Spleen (tissue), 11 donors: ENCODE data around the gene RFX5. TPM values are rescaled to one million over a fixed set of nuclear protein-coding genes. Genes with fewer than 3 reads are reported as not detected.
A peak's percentile ranks its signal among the peaks of the same experiment; 100 is the strongest.
"Not testable (repeated sequence)": the region's sequence is repeated elsewhere in the genome, so short reads cannot be mapped to it uniquely, and the experiment has no call there.

Source experiments
- DNase-seq: peaks from one replicate; pipeline ENCODE4 v3.0.0-alpha.2; 2020
- H3K27ac ChIP-seq, 8 donors: fragments of 200-600 bp; sonication (generic) in 7 of 8; 1 replicate in 4 of 8; 2 replicates in 4 of 8; pipeline versions ENCODE4 v1.5.0 to v1.8.0; 2016 to 2021; ENCODE audit warnings: inconsistent platforms in 4 of 8, mild to moderate bottlenecking in 4 of 8, moderate library complexity in 1 of 8
- H3K27me3 ChIP-seq, 7 donors: fragments of 200-600 bp; sonication (generic) in 6 of 7; replicated peaks in 1 of 7; 1 replicate in 4 of 7; 2 replicates in 3 of 7; pipeline versions ENCODE4 v1.5.0 to v1.8.0; 2016 to 2021; ENCODE audit warnings: inconsistent platforms in 3 of 7, mild to moderate bottlenecking in 1 of 7
- H3K36me3 ChIP-seq, 6 donors: fragments of 200-600 bp; sonication (generic) in 5 of 6; 1 replicate in 4 of 6; 2 replicates in 2 of 6; pipeline versions ENCODE4 v1.5.0 to v1.8.0; 2016 to 2021; ENCODE audit warnings: inconsistent platforms in 2 of 6
- H3K4me1 ChIP-seq, 6 donors: fragments of 200-600 bp; sonication (generic) in 5 of 6; 1 replicate in 3 of 6; 2 replicates in 3 of 6; pipeline versions ENCODE4 v1.5.0 to v1.8.0; 2016 to 2021; ENCODE audit warnings: inconsistent platforms in 3 of 6
- H3K4me3 ChIP-seq, 8 donors: fragments of 200-600 bp; sonication (generic) in 7 of 8; 1 replicate in 4 of 8; 2 replicates in 4 of 8; pipeline versions ENCODE4 v1.5.0 to v1.8.0; 2016 to 2021; ENCODE audit warnings: inconsistent platforms in 4 of 8, mild to moderate bottlenecking in 4 of 8, moderate library complexity in 2 of 8
- H3K9me3 ChIP-seq, 8 donors: fragments of 200-600 bp; sonication (generic) in 7 of 8; 1 replicate in 4 of 8; 2 replicates in 4 of 8; pipeline versions ENCODE4 v1.5.0 to v1.8.0; 2016 to 2021; ENCODE audit warnings: inconsistent platforms in 4 of 8
- CTCF ChIP-seq, 11 experiments: fragments of 200-600 bp in 7 of 11; fragments of 450-650 bp in 4 of 11; sonication (generic) in 4 of 11; IDR thresholded peaks in 8 of 11; conservative IDR thresholded peaks in 3 of 11; 1 replicate in 7 of 11; 2 replicates in 4 of 11; pipeline versions ENCODE4 v1.4.0 to v1.8.0; 2016 to 2021; ENCODE audit warnings: antibody characterized with exemption in 11 of 11, inconsistent platforms in 4 of 11, mild to moderate bottlenecking in 1 of 11
- POLR2A ChIP-seq, 3 donors: fragments of 450-650 bp; IDR thresholded peaks; one replicate each; pipeline ENCODE4 v1.5.1; 2017; ENCODE audit warnings: antibody characterized with exemption in 3 of 3, mild to moderate bottlenecking in 1 of 3
- POLR2AphosphoS5 ChIP-seq, 3 donors: sonication (generic); formaldehyde crosslinking; IDR thresholded peaks; one replicate each; pipeline ENCODE4 v1.5.1; 2017; ENCODE audit warnings: antibody characterized with exemption in 3 of 3
- WGBS, 5 donors: extraction: QIAGEN DNeasy Blood & Tissue Kit in 3 of 5; methylation state at CpG; one replicate each; pipeline versions ENCODE4 v1.1.5 to v1.1.7; 2013 to 2018; 5-methylcytosine and 5-hydroxymethylcytosine counted together
- intact Hi-C: fragments of 100-400 bp; cut with DNase I; formaldehyde crosslinking; loops from one replicate; pipeline ENCODE4 v1.15.0; 2023; ENCODE audit warnings: low total_unique reads
- polyA plus RNA-seq, 3 donors: library from polyadenylated mRNA; stranded (reverse); fragments of 200-250 nt; gene quantifications; one replicate each; pipeline ENCODE4 v1.2.1, GENCODE V29; 2013
- total RNA-seq, 7 donors: library from RNA; depleted of rRNA in 3 of 7; stranded (reverse); fragments of >200 nt in 3 of 7; fragmentation: NEBNext Ultra II Directional in 4 of 7; extraction: Animal tissue kit (Norgen Biotek cat#: 25700) in 4 of 7; gene quantifications; one replicate each; pipeline versions ENCODE4 v1.1.0 to v1.2.1, GENCODE V29; 2016 to 2021
- donor health status: healthy with polysubstance abuse.
- donor health status: DM: no; HTN: no; CAD: no; lungs with moderate emphysema.
- donor health status: DM: no; HTN: no; CAD: no.
- donor health status: Bipolar disorder and iron deficiency.
- donor health status: healthy.
- donor health status: DM: no; HTN: no; CAD: no.
- donor health status: DM: yes; HTN: yes; CAD: no.

Gene RFX5
- total and polyA plus RNA-seq, 10 donors: 30.8 to 96.1 (median 86.8) TPM

GRCh38 chr1:151362308-151363155 lies 15.5 kb upstream of the RFX5 start:
- 92 to 100% (median 96%) methylated on average over 3 of the region's 3 CpGs for WGBS, 5 donors
- Histone ChIP-seq H3K9me3 (peaks cover 0 to 15% (median 11%) of the 10 kb centered on the region in 8 donors), H3K4me1 (peaks cover 0 to 12% (median 5%) of the 10 kb centered on the region in 6 donors), H3K27ac (peak overlapping the region in 1 of 8 donors; percentile 22), H3K36me3 (peaks cover 0 to 46% (median 3%) of the 10 kb centered on the region in 6 donors), H3K27me3 (no peaks in the 10 kb centered on the region), H3K4me3 (no peak overlapping the region)
- intact Hi-C loops: no loop called here
- peak; percentile 28 for DNase-seq
- TF ChIP-seq POLR2AphosphoS5 (IDR thresholded peaks at IDR 0.05) (no peak), POLR2A (IDR thresholded peaks at IDR 0.05) (no peak), CTCF (IDR thresholded peaks at IDR 0.05 in 8 of 11, conservative IDR thresholded peaks at IDR 0.05 in 3 of 11) (no peak)

GRCh38 chr1:151361883-151362282 lies 14.8 kb upstream of the RFX5 start:
- peaks cover 0 to 7% (median 2%) of the 10 kb centered on the region in 6 donors for H3K4me1 ChIP-seq
- no peak overlapping the region for H3K4me3 ChIP-seq
- peak overlapping the region in 1 of 8 donors; percentile 22 for H3K27ac ChIP-seq
- H3K36me3 ChIP-seq: peaks cover 0 to 45% (median 3%) of the 10 kb centered on the region in 6 donors
- TF ChIP-seq POLR2A (IDR thresholded peaks at IDR 0.05) (no peak), CTCF (IDR thresholded peaks at IDR 0.05 in 8 of 11, conservative IDR thresholded peaks at IDR 0.05 in 3 of 11) (no peak), POLR2AphosphoS5 (IDR thresholded peaks at IDR 0.05) (no peak)
- DNase-seq: no peak
- intact Hi-C loops: no loop called here
- no peaks in the 10 kb centered on the region for H3K27me3 ChIP-seq
- H3K9me3 ChIP-seq: peaks cover 0 to 15% (median 11%) of the 10 kb centered on the region in 8 donors

- WGBS, 5 donors: 59 to 80% (median 76%) methylated on average over 2 of the region's 2 CpGs
- intact Hi-C loops: no loop called here
- H3K27ac ChIP-seq: no peak overlapping the region
- DNase-seq: no peak
- H3K4me3 ChIP-seq: no peak overlapping the region
- H3K36me3 ChIP-seq: no peaks in the 10 kb centered on the region
- no peaks in the 10 kb centered on the region for H3K27me3 ChIP-seq
- H3K4me1 ChIP-seq: no peaks in the 10 kb centered on the region
- peaks cover 0 to 7% (median under 1%) of the 10 kb centered on the region in 8 donors for H3K9me3 ChIP-seq
- TF ChIP-seq CTCF (IDR thresholded peaks at IDR 0.05 in 8 of 11, conservative IDR thresholded peaks at IDR 0.05 in 3 of 11): no peak
- no peak for TF ChIP-seq POLR2A (IDR thresholded peaks at IDR 0.05)
- no peak for TF ChIP-seq POLR2AphosphoS5 (IDR thresholded peaks at IDR 0.05)
These were observed 9.6 kb upstream of the RFX5 start for GRCh38 chr1:151356696-151357095.

GRCh38 chr1:151352021-151352718 lies 5.1 kb upstream of the RFX5 start:
- Histone ChIP-seq H3K4me1 (peaks cover 6 to 10% (median 9%) of the 10 kb centered on the region in 6 donors), H3K27me3 (no peaks in the 10 kb centered on the region), H3K9me3 (peaks cover 0 to 18% (median 12%) of the 10 kb centered on the region in 8 donors), H3K4me3 (no peak overlapping the region), H3K36me3 (no peaks in the 10 kb centered on the region), H3K27ac (no peak overlapping the region)
- 89 to 98% (median 93%) methylated on average over 6 of the region's 6 CpGs for WGBS, 5 donors
- TF ChIP-seq POLR2AphosphoS5 (IDR thresholded peaks at IDR 0.05): no peak
- no peak for TF ChIP-seq POLR2A (IDR thresholded peaks at IDR 0.05)
- TF ChIP-seq CTCF (IDR thresholded peaks at IDR 0.05 in 8 of 11, conservative IDR thresholded peaks at IDR 0.05 in 3 of 11): no peak
- intact Hi-C loops: no loop called here
- DNase-seq: peak; percentile 10

GRCh38 chr1:151350323-151350722 lies 3.3 kb upstream of the RFX5 start:
- peak; percentile 12 for DNase-seq
- Histone ChIP-seq H3K4me1 (peaks cover 13 to 24% (median 22%) of the 10 kb centered on the region in 6 donors), H3K9me3 (peaks cover 0 to 18% (median 12%) of the 10 kb centered on the region in 8 donors)
- H3K27me3 ChIP-seq, H3K36me3 ChIP-seq, H3K4me3 ChIP-seq, H3K27ac ChIP-seq, intact Hi-C loops: not testable (repeated sequence)
- WGBS, 5 donors: 82 to 97% (median 94%) methylated on average over 9 of the region's 9 CpGs
